ENCODE measurements around the gene HERC5. TPM values are rescaled to one million over a fixed set of nuclear protein-coding genes. Genes with fewer than 3 reads are reported as not detected.

The HERC5 gene
- total RNA-seq, 1 experiment from 2014 or later: 17.2 TPM

DNA sequence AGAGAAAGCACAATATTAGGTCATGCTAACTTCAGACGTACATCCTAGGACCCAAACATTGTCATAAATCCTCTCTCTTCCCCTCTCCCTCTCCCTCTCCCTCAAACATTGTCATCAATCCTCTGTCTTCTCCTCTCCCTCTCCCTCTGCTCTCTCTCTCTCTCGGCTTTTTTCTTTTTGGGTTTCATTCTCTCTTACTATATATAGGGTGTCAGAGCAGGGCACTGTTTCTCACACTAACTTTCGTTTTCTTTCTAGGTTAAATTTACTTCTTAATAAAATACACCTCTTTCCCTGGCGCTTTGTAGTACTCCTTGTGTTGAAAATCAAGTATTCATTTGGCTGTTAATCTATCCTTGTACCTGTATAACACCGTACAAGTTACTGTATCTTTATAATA lies 37.0 kb upstream of the HERC5 start:
- H3K14ac ChIP-seq (ENCODE audit: insufficient read depth, low read length): no peak overlapping the region
- H3K9ac ChIP-seq (ENCODE audit: extremely low read depth, insufficient read length, low read length): no peak overlapping the region
- no peaks in the 10 kb centered on the region for H3K9me3 ChIP-seq (ENCODE audit: control insufficient read depth, low read depth, low read length)
- no peaks in the 10 kb centered on the region for H3K79me1 ChIP-seq (ENCODE audit: insufficient read depth, low read depth, low read length, poor library complexity, severe bottlenecking)
- no peak overlapping the region for H2BK12ac ChIP-seq (ENCODE audit: insufficient read length, low read depth, low read length)
- H3K4ac ChIP-seq (ENCODE audit: low read depth, low read length): no peak overlapping the region
- no peak overlapping the region for H3K23ac ChIP-seq (ENCODE audit: insufficient read length, low read depth, low read length)
- no peak overlapping the region for H2BK120ac ChIP-seq (ENCODE audit: low read depth, low read length, poor library complexity, severe bottlenecking)
- H3K27ac ChIP-seq (ENCODE audit: insufficient read length, low read depth, low read length): no peak overlapping the region
- no peak overlapping the region for H2AK5ac ChIP-seq (ENCODE audit: insufficient read length, low read length)
- H3K4me3 Mint-ChIP-seq: no peak overlapping the region
- no peak overlapping the region for H4K91ac ChIP-seq (ENCODE audit: insufficient read length, low read depth, low read length)
- H2BK5ac ChIP-seq (ENCODE audit: insufficient read length, low read length): no peak overlapping the region
- H3K56ac ChIP-seq (ENCODE audit: insufficient read length, low read depth, low read length): no peak overlapping the region
- H3K18ac ChIP-seq (ENCODE audit: insufficient read length, low read depth, low read length): no peak overlapping the region
- H3K4me2 ChIP-seq (ENCODE audit: insufficient read depth, insufficient read length, low read length): no peak overlapping the region
- no peaks in the 10 kb centered on the region for H3K4me1 ChIP-seq (ENCODE audit: insufficient read depth, low read length)
- no peaks in the 10 kb centered on the region for H3K79me2 ChIP-seq (ENCODE audit: insufficient read depth, low read length)
- H3K27ac Mint-ChIP-seq: no peak overlapping the region
- no peak overlapping the region for H4K5ac ChIP-seq (ENCODE audit: insufficient read length, low read depth, low read length)
- no peak overlapping the region for H4K8ac ChIP-seq (replicated peaks; ENCODE audit: insufficient read length, low read depth, low read length)
- no peak overlapping the region for H2BK20ac ChIP-seq (ENCODE audit: low read depth, low read length, poor library complexity, severe bottlenecking)
- no peaks in the 10 kb centered on the region for H3K36me3 Mint-ChIP-seq (ENCODE audit: insufficient read depth in 1 of 3, low read depth in 3 of 3)
- H4K20me1 ChIP-seq (ENCODE audit: control insufficient read depth, insufficient read depth, insufficient read length): no peaks in the 10 kb centered on the region
- no peaks in the 10 kb centered on the region for H3K27me3 Mint-ChIP-seq (ENCODE audit: low read depth)
- no peaks in the 10 kb centered on the region for H3K27me3 ChIP-seq (ENCODE audit: insufficient read depth, low read length)
- H3T11ph ChIP-seq (ENCODE audit: low read length): no peak overlapping the region
- H2BK15ac ChIP-seq (ENCODE audit: low read depth, low read length): no peak overlapping the region
- TF ChIP-seq, protein P1, sequence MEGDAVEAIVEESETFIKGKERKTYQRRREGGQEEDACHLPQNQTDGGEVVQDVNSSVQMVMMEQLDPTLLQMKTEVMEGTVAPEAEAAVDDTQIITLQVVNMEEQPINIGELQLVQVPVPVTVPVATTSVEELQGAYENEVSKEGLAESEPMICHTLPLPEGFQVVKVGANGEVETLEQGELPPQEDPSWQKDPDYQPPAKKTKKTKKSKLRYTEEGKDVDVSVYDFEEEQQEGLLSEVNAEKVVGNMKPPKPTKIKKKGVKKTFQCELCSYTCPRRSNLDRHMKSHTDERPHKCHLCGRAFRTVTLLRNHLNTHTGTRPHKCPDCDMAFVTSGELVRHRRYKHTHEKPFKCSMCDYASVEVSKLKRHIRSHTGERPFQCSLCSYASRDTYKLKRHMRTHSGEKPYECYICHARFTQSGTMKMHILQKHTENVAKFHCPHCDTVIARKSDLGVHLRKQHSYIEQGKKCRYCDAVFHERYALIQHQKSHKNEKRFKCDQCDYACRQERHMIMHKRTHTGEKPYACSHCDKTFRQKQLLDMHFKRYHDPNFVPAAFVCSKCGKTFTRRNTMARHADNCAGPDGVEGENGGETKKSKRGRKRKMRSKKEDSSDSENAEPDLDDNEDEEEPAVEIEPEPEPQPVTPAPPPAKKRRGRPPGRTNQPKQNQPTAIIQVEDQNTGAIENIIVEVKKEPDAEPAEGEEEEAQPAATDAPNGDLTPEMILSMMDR (conservative IDR thresholded peaks at IDR 0.05): no peak
- WGBS (ENCODE audit: extremely low coverage, insufficient read length, low lambda C conversion rate): no CpG with 5 or more reads among the region's 5 CpGs
- no peaks in the 10 kb centered on the region for H3K9me3 Mint-ChIP-seq
- no peaks in the 10 kb centered on the region for H3K23me2 ChIP-seq (ENCODE audit: insufficient read length, low read depth, low read length, poor library complexity, severe bottlenecking)
- H2AFZ ChIP-seq (ENCODE audit: low read length): no peak overlapping the region
- no peak for DNase-seq
- no peaks in the 10 kb centered on the region for H3K4me1 Mint-ChIP-seq
